Hepatocyte (in vitro differentiated cells): Measurements from ENCODE around the gene BIK. TPM values are rescaled to one million over a fixed set of nuclear protein-coding genes. Genes with fewer than 3 reads are reported as not detected.

Experiments
- DNase-seq: peaks from one replicate; pipeline ENCODE4 v3.0.0-alpha.2; 2016; ENCODE audit warnings: low spot score
- H2AFZ ChIP-seq: fragments of 200-600 bp; sonication (generic); 2 replicates; pipeline ENCODE4 v1.6.0; 2016; ENCODE audit warnings: antibody characterized with exemption, mild to moderate bottlenecking
- H3K27ac ChIP-seq: fragments of 200-600 bp; sonication (generic); 2 replicates; pipeline ENCODE4 v1.5.1; 2016; ENCODE audit warnings: mild to moderate bottlenecking
- H3K27me3 ChIP-seq: fragments of 200-600 bp; sonication (generic); 2 replicates; pipeline ENCODE4 v1.6.1; 2016
- H3K36me3 ChIP-seq: fragments of 200-600 bp; sonication (generic); replicated peaks from 2 replicates; pipeline ENCODE4 v1.5.1; 2016; ENCODE audit warnings: low read depth; ENCODE audit not compliant: insufficient read depth
- H3K4me1 ChIP-seq: fragments of 200-600 bp; sonication (generic); 2 replicates; pipeline ENCODE4 v1.5.1; 2016; ENCODE audit warnings: mild to moderate bottlenecking, moderate library complexity; ENCODE audit not compliant: insufficient read depth
- H3K4me2 ChIP-seq: fragments of 200-600 bp; sonication (generic); 2 replicates; pipeline ENCODE4 v1.6.0; 2016
- H3K4me3 ChIP-seq: fragments of 200-600 bp; sonication (generic); 2 replicates; pipeline ENCODE4 v1.5.1; 2016; ENCODE audit warnings: mild to moderate bottlenecking
- H3K79me2 ChIP-seq: fragments of 200-600 bp; sonication (generic); 2 replicates; pipeline ENCODE4 v1.6.0; 2017; ENCODE audit warnings: mild to moderate bottlenecking
- H3K9me2 ChIP-seq: fragments of 200-600 bp; sonication (generic); replicated peaks from 2 replicates; pipeline ENCODE4 v1.6.0; 2017; ENCODE audit warnings: mild to moderate bottlenecking; ENCODE audit not compliant: insufficient read depth
- H3K9me3 ChIP-seq: fragments of 200-600 bp; sonication (generic); 2 replicates; pipeline ENCODE4 v1.5.1; 2016; ENCODE audit warnings: low read depth, mild to moderate bottlenecking
- H4K20me1 ChIP-seq: fragments of 200-600 bp; sonication (generic); 2 replicates; pipeline ENCODE4 v1.6.0; 2016; ENCODE audit warnings: mild to moderate bottlenecking; ENCODE audit not compliant: insufficient read depth, poor library complexity, severe bottlenecking
- CTCF ChIP-seq: fragments of 200-600 bp; sonication (generic); IDR thresholded peaks from 2 replicates; pipeline ENCODE4 v1.5.1; 2016; ENCODE audit warnings: antibody characterized with exemption, mild to moderate bottlenecking; ENCODE audit not compliant: poor library complexity
- EZH2 ChIP-seq: fragments of 200-600 bp; sonication (generic); IDR thresholded peaks from 2 replicates; pipeline ENCODE4 v1.6.1; 2016; ENCODE audit warnings: antibody characterized with exemption, mild to moderate bottlenecking, borderline replicate concordance
- EZH2phosphoT487 ChIP-seq: fragments of 200-600 bp; sonication (generic); IDR thresholded peaks from one replicate; pipeline ENCODE4 v1.6.1; 2018; ENCODE audit warnings: antibody characterized with exemption, mild to moderate bottlenecking, low read depth, moderate library complexity; ENCODE audit not compliant: unreplicated experiment, severe bottlenecking
- WGBS: methylation state at CpG from one replicate; pipeline ENCODE4 v1.1.6; 2016; ENCODE audit warnings: low lambda C conversion rate; ENCODE audit errors: missing lambda C conversion rate; 5-methylcytosine and 5-hydroxymethylcytosine counted together
- polyA plus RNA-seq: library from polyadenylated mRNA; unstranded; fragments of >200 nt; fragmentation: Nextera tagmentation; extraction: Ambion mirVana; gene quantifications from 2 replicates; pipeline ENCODE4 v1.2.1, GENCODE V29; 2016
- total RNA-seq: library from RNA; depleted of rRNA; stranded (reverse); fragments of >200 nt; gene quantifications from 2 replicates; pipeline ENCODE4 v1.2.3, GENCODE V29; 2014

The BIK gene
- total RNA-seq, result 2.0 and 10.6 TPM in 2 replicates
- polyA plus RNA-seq, result 15.5 and 17.7 TPM in 2 replicates

- Histone ChIP-seq H3K27ac (no peak within 1 kb of the TSS), H3K9me3 (no peaks in the 10 kb centered on the region), H3K36me3 (no peaks in the 10 kb centered on the region), H4K20me1 (no peaks in the 10 kb centered on the region), H3K4me3 (peak within 1 kb of the TSS; percentile 51), H3K4me1 (peaks cover 16% of the 10 kb centered on the region), H3K4me2 (peak within 1 kb of the TSS; percentile 100), H3K9me2 (no peaks in the 10 kb centered on the region), H3K79me2 (no peaks in the 10 kb centered on the region), H3K27me3 (peaks cover 39% of the 10 kb centered on the region), H2AFZ (peak within 1 kb of the TSS; percentile 64)
- WGBS, result under 1% methylated on average over 34 of the region's 49 CpGs
- TF ChIP-seq EZH2phosphoT487 (no peak), CTCF (peak; percentile 29), EZH2 (no peak)
- peak; percentile 68 for DNase-seq
Measured at GRCh38 chr22:43110444-43110926, at the start of gene BIK. BIK (plus strand) TSS chr22:43110750; CDS start chr22:43124023, 13,273 bp downstream.

- H3K79me2 ChIP-seq, result no peaks in the 10 kb centered on the region
- H2AFZ ChIP-seq, result no peak overlapping the region
- H4K20me1 ChIP-seq, result no peaks in the 10 kb centered on the region
- no peaks in the 10 kb centered on the region for H3K9me3 ChIP-seq
- DNase-seq, result no peak
- no peak overlapping the region for H3K4me3 ChIP-seq
- H3K27me3 ChIP-seq, result no peaks in the 10 kb centered on the region
- 92% methylated on average over 6 of the region's 7 CpGs for WGBS
- H3K4me1 ChIP-seq, result no peaks in the 10 kb centered on the region
- no peaks in the 10 kb centered on the region for H3K36me3 ChIP-seq
- no peaks in the 10 kb centered on the region for H3K9me2 ChIP-seq
- H3K4me2 ChIP-seq, result no peak overlapping the region
- no peak overlapping the region for H3K27ac ChIP-seq
- no peak for TF ChIP-seq CTCF
- TF ChIP-seq EZH2phosphoT487, result no peak
- TF ChIP-seq EZH2, result no peak
Measured at GRCh38 chr22:43066134-43066533, 44.4 kb upstream of the BIK start.

- Histone ChIP-seq H3K9me2 (no peaks in the 10 kb centered on the region), H2AFZ (no peak overlapping the region), H3K9me3 (no peaks in the 10 kb centered on the region), H3K36me3 (no peaks in the 10 kb centered on the region), H3K79me2 (no peaks in the 10 kb centered on the region), H3K27ac (peak overlapping the region; percentile 84), H3K27me3 (no peaks in the 10 kb centered on the region), H3K4me3 (no peak overlapping the region), H4K20me1 (no peaks in the 10 kb centered on the region), H3K4me1 (no peaks in the 10 kb centered on the region), H3K4me2 (no peak overlapping the region)
- DNase-seq, result peak; percentile 66
- TF ChIP-seq CTCF (no peak), EZH2phosphoT487 (no peak), EZH2 (no peak)
- WGBS, result 71% methylated on average over 11 of the region's 11 CpGs
Measured at GRCh38 chr22:43066844-43067385, 43.6 kb upstream of the BIK start.
